Stimulated activated CD4-positive, alpha-beta T cell treated with anti-CD3 and anti-CD28 coated beads, Interleukin-4, amount 100 ng/mL, for 48 hours (primary cell): ENCODE data around the gene LSM14A.

Source experiments
- DNase-seq, 2 donors: peaks; one replicate each; pipeline ENCODE4 v3.0.0-alpha.2; 2020; ENCODE audit warnings: low read depth in 2 of 2

LSM14A gene

DNA sequence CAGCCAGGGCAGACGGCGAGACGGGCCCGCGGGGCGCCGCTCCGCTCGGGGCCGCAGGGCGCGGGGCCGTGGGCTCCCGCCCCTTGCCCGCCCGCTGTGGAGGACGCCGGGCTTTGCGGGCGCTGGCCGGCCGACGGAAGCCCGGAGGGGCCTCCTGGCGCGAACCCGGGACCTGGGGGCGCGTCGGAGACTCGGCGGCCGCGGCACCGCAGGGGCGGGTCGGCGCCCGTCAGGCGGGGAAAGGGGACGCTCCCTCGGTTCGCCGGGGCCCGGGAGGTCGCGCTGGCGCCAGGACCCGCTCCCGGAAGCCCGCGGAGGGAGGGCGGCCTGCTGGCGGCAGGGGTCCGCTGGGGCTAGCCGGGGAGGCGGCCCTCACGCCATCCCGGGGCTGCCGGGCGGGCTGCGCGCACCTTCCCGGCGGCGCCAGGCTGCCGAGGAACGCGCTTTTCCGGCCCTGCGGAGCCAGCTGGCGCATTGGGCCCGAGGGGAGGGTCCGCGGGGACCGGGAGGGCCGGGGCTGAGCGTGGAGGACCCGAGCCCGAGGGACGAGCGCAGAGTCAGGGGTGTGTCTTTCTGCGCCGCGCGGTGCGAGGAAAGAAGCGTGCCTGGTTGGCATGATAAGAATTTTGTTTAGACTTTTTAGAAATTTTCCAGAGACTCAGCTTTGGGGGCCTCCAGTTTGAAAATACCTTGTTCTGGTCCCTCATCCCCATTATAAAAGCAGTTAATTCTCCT lies 82.6 kb downstream of the LSM14A start:
- peak; percentile 19 to 20 for DNase-seq

DNA sequence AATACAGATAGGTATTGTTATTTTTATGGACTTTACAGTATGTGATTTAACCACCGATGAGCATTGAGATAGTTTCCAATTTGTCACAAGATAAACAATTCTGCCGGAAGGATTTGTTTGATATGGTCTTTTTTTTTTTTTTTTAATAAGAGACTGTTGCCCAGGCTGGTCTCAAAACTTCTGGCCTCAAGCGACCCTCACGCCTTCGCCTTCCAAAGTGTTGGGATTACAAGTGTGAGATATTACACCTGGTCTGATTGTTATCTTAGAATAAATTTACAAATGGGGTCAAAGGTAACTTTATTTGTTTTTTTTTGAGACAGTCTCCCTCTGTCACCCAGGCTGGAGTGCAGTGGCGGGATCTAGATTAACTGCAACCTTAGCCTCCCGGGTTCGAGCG lies 83.2 kb downstream of the LSM14A start:
- no peak for DNase-seq

DNA sequence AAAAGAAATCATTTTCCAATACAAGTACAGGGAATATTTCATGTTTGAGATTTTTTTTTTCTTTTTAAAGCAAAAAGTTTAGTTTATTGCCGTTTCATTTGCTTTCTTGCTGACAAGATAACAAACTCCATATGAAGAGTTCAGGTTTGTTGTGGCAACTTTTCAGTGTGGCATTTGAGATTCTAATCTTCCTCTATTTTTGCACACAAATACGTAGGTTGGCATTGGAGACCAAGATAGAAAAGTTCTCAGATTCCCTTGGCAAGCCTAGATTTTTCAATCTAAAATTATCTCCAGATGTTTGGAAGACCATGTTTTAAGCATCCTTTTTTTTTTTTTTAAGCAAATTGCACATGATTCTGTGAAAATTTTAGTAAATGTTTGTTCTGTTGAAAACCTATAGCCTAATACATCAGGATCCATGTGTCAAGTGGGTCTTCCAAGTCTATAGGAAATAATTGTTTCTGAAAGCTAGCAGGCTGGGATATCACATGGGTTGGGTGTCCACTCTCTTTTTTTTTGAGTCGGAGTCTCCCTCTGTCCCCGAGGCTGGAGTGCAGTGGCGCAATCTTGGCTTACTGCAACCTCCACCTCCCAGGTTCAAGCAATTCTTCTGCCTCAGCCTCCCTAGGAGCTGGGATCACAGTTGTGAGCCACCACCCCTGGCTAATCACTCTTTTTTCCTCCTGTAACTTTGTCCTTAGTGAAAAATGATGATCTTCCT lies 84.7 kb downstream of the LSM14A start:
- DNase-seq: no peak

DNA sequence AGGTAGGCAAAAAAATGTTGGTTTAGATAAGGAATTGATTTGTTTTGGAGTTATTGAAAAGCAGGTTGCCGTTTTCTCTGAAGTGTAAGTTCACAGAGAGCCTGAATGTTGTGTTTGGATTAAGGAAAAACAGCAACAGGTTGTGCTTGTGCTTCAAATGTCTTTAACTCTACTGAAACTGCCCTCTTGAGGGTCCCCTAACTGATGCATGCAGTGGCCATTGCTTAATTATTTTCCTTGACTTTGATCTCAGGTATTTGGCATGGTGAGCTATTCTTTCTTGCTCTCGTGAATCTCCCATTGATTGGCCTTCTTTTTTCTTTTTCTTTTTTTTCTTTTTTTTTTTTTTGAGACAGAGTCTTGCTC lies 85.2 kb downstream of the LSM14A start:
- no peak for DNase-seq

DNA sequence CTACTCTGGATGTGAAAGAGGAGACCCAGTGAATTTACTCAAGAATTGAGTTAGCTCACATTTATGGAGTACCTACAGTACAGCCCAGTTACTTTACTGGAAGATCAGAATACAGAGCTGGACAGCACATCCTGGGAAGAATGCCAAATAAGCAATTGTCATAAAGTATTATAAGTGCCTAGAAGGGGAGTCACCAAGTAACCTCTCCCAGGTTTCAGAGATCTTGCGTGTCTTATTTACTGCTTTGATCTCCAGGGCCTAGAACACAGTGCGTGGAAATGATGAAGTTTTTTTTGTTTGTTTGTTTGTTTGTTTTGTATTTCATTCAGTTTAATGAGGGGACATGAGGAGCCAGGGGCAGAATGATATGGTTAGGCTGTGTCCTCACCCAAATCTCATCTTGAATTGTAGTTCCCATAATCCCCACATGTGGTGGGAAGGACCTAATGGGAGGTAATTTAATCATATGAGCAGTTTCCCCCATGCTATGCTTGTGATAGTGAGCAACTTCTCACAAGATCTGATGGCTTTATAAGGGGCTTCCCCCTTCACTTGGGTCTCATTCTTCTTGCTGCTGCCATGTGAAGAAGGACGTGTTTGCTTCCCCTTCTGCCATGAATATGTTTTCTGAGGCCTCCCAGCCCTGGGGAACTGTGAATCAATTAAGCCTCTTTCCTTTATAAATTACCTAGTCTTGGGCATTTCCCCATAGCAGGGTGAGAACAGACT lies 87.2 kb downstream of the LSM14A start:
- DNase-seq: no peak

DNA sequence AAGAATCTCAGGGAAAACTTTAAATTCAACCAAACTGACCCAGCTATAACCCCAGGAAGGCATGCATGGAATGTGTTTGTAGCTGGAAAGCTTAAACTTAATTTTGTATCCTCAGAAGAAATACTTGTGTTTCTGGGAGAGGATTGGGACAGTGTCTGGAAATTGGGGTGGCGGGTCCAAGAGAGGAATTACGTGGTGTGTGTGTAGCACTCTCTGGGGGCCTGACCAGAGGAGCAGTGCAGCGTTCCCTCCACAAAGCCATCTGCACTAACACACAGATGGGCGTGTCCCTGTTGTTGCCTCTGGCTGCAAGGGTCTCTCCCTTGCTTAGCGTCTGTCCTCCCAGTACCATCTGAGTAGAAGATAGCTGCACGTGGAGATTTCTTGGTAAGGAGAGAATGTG lies 88.5 kb downstream of the LSM14A start:
- DNase-seq: no peak

DNA sequence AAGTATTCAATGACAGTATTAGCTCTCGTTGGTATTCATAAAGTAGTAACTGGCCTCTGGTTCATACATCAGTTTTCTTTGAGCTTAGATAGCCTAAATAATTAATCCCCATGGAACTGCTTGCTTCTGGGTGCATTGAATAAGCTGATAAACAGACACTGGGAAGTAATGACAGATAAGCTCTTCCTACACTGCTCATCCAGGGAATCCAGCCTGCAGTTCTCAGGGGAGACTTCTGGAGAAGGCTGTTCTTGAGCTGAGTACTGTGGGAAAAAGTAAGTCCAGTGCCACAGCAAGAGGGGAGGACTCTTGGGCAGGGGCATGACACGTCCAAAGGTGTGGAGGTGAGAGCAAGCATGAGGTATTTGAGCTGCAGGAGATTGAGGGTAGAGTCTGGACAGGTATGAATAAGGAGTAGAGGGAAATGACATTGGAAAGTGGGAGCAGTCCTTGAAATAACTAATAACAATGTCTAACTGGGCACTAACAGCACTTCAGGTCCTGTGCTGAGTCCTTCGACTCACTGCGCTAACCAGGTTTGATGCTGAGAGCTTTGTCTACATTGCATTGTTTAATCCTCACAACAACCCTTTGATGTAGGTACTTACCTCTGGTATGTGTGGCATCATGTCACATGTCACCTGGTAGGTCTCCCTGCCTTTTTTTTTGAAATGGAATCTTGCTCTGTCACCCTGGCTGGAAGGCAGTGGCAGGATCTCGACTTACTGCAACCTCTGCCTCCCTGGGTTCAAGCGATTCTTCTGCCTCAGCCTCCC lies 89.2 kb downstream of the LSM14A start:
- no peak for DNase-seq

DNA sequence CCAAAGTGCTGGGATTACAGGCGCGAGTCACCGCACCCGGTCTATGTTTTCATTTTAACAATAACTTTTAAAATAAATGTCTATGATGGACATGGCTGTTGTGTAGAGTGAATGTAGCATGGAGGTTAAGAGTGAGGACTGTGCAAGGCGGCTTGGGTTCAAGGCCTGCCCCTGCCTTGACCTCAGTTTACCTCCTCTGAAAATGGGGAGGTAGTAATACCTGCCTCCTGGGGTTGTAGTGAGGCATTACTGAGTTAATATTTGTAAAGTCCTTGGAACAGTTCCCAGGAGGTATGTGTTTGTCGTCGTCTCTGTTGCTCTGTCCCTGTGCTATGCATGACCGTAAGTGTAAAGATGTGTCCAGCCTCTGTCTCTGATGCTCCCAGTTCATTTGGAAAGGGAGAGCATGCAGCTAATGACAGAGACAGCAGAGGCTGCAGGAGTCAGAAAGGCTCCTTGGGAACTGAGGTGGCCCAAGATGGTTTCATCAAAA lies 91.5 kb downstream of the LSM14A start:
- no peak for DNase-seq

DNA sequence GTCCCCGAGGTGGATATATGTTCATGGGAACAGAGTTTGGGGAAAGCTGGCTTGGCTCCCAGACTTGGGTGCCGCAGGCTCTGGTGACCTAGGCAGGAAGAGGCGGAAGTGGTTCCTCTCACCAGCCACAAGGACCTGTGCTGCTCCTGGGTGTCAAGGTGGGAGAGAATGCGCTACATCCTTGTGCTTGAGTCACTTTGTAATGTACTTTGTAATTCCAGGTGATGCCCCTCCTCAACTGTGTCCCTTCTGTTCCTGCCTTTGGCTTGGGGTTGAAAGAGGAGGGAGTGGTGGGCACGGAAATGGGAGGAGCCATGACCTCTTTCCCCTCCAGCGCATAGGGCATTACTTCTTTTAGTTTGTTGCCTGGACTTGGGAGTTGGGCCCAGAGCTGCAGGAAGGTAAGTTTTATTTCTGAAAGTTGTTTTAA lies 92.9 kb downstream of the LSM14A start:
- no peak for DNase-seq

DNA sequence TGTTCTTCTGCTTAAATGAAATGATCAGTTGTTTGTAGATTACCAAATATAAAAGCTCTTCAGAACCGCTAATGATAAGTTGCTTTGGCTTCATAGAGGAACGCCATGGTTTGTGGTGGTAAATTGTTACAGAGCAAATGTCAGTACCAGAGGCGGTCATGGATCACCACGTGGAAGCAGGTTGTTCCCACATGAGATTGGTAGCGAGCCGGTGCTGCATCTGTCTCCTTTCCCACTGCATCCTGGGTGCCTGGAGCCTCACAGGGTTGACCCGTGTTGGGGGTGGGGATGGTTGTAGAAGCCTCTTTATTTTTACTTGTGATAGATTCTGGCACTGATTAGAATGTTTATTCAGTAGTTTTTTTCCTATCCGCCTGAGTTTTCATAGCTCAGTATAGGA lies 96.8 kb downstream of the LSM14A start:
- no peak for DNase-seq

DNA sequence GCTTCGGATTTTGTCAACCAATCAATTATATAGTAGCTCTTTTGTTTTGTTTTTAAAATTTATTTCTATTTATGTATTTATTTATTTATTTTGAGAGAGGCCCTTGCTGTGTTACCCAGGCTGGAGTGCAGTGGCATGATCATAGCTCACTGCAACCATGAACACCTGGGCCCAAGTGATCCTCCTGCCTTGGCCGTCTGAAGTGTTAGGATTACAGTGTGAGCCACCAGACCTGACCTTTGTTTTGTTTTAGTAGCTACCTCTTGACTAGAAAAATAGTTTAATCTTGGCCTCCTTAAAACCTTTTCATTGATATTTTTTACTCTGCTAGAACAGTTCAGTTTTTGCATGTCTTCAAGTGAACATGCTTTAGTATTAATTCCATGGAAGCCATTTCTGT lies 97.2 kb downstream of the LSM14A start:
- no peak for DNase-seq

DNA sequence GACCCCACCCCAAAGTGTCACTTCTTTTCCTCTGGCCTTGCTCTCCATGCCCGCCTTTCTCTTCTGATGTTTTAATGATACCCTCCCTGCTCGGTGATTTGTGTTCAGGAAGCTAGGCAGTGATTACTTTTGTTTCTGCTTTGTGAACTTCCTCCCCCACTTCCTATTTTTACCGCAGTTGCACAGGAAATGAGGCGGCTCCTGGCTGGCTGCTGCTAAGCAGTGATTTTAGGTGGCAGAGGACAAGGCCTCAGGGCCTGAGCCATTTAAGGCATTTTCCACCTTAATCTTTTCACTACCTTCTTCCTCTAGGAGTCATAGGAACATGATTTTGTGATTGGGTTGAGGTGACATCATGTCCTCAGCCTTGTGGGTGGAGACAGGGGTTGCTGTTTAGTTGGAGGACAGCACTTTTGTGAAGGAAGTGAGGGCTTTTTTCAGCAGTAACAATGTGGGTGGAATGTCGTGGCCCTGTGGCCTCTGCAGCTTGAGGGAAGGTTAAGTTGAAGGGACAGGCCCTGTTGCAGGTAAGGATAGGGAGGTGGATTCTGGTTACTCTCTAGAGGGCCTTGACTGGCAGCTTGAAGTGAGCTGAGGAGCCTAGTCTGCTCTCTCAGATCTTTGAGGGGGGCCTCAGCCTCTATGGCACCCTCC lies 97.8 kb downstream of the LSM14A start:
- peak; percentile 34 to 38 for DNase-seq

DNA sequence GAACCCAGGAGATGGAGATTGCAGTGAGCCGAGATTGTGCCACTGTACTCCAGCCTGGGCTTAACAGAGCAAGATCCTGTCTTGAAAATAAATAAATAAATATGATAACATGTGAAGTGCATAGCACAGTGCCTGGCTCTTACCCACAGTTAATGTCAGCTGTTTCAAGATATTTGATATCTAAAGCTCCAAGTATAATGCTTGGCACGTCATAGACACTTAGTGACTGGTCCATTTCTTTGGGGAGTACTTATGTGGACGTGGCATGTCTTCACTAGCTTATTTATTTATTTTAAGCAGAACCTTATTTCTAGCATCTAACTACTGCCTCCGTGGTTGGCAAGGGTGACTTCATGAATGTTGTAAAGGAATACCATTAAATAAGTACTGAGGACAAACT lies 100.8 kb downstream of the LSM14A start:
- no peak for DNase-seq

DNA sequence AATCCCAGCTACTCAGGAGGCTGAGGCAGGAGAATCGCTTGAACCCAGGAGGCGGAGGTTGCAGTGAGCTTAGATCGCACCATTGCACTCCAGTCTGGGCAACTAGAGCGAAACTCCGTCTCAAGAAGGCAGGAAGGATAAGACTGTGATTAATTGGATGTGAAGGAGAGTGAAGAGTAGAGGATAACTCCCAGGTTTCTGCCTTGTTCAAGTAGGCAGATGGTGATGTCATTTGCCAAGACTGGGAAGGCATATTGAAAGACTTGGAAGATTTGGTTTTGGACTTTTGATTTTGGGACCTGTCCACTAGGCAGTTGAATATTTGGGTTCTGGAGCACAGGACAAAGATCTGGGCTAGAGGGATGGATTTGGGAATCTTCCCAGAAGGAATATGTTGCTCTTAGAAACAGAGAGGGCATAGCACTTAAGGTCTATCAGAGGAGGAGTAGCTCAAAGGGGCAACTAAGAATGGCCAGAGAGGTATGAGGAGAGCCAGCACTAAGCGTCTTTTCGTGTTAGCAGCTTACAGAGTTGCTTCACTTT lies 102.1 kb downstream of the LSM14A start:
- no peak for DNase-seq

DNA sequence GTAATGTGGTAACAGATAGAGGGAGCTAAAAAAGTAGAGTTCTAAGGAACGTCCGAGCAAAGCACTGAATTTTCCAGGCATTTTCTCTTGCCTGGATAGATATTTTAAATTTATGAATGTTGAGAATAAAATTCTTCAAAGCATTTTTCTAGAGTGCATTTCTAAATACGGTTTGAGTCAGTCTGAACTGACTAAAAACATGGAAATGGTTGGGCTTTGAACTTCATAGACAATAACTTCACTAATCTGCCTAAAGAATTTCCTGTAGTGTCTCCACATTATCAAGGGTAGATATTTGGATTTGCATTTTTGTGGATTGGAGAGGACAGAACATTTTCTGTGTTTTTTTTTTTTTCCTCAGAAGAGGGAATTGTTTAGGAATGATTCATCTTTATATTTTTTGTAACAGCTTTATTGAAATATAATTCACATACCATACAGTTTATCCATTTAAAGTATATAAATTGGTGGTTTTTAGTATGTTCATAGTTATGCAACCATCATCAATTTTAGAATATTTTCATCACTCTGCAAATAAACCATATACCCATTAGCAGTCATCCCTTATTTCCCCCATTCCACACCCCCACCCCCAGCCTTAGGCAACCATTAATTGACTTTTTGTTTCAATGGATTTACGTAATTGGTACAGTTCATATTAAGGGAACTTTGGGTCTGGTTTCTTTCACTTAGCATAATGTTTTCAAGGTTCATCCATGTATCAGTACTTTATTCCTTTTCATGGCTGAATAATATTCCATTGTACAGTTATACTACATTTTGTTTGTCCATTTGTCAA lies 102.7 kb downstream of the LSM14A start:
- DNase-seq: no peak

DNA sequence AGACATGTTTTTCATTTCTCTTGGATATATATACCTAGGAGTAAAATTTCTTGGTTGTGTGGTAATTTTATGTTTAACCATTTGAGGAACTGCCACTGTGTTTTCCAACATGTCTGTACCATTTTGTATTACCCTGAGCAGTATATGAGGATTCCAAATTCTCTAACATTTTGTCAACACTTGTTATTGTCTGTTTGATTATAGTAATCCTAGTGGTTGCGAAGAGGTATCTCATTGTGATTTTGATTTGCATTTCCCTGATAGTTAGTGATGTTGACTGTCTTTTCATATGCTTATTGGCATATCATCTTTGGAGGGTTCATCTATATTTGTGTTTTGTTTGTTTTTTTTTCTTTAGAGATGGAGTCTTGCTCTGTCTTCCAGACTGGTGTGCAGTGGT lies 103.4 kb downstream of the LSM14A start:
- DNase-seq: no peak

DNA sequence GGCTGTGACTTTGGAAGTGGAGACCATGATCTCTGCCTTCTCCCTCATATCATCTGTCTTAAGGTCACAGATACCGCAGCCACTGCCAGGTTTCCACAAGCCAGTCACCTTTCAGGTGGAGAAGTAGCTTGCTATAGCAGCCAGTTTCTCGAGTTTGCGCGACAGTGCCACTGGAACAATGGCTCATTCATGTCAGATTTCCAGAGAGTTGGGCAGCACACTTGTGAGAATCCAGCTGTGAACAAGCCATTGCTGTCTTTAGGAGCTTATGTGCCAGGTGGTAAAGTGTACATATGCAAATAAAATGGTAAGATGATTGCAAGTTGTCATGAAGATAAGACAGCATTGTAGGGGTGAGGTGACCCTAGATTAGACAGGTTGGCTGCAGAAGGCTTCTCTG lies 104.3 kb downstream of the LSM14A start:
- DNase-seq: no peak

DNA sequence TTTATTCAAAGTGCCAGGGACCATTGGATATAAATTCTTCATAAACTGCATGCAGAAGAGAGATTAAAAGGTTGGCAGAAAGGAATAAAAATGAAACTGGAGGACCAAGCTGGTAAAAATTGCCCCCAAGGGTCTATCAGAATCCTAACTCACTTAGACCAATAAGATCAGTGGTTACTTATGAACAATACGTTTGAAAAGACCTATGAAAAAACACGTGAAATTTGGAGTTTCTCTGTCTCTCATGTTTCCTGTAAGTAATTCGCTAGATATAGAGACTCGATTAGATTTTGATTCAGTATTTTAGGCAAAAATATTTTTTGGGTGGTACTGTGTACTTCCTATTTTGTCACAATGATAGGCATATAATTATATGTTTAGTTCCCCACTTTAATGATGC lies 104.9 kb downstream of the LSM14A start:
- DNase-seq: no peak

DNA sequence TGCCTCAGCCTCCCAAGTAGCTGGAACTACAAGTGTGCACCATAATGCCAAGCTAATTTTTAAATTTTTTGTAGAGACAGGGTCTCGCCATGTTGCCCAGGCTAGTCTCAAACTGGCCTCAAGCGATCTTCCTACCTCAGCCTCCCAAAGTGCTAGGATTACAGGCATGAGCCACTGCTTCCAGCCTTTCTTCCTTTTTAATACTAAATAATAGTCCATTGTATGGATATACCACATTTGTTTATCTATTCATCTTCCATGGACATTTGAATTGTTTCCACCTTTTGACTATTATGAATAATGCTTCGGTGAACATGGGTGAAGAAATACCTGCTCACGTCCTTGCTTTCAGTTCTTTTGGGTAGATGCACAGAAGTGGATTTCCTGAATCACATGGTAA lies 106.5 kb downstream of the LSM14A start:
- DNase-seq: no peak
